Upper lobe of left lung (tissue), 4 donors: ENCODE data around the gene CRYBA2.

ENCODE experiments used
- CTCF ChIP-seq, 6 experiments: fragments of 450-650 bp in 4 of 6; fragments of 200-600 bp in 2 of 6; sonication (generic) in 2 of 6; IDR thresholded peaks; one replicate each; pipeline ENCODE4 v1.5.1; 2016 to 2019; ENCODE audit warnings: antibody characterized with exemption in 6 of 6
- POLR2A ChIP-seq, 4 donors: fragments of 450-650 bp; IDR thresholded peaks; one replicate each; pipeline ENCODE4 v1.5.1; 2016 to 2017; ENCODE audit warnings: antibody characterized with exemption in 4 of 4, mild to moderate bottlenecking in 2 of 4
- POLR2AphosphoS5 ChIP-seq, 2 donors: sonication (generic); formaldehyde crosslinking; IDR thresholded peaks; one replicate each; pipeline ENCODE4 v1.5.1; 2017; ENCODE audit warnings: antibody characterized with exemption in 2 of 2

GRCh38 chr2:218985325-218986091 lies 7.7 kb downstream of the CRYBA2 start:
- no peak for TF ChIP-seq CTCF (IDR thresholded peaks at IDR 0.05)
- no peak for TF ChIP-seq POLR2A (IDR thresholded peaks at IDR 0.05)
- TF ChIP-seq POLR2AphosphoS5 (IDR thresholded peaks at IDR 0.05) = no peak
